ENCODE measurements around the gene ATP5PD. TPM values are rescaled to one million over a fixed set of nuclear protein-coding genes. Genes with fewer than 3 reads are reported as not detected.
"Not testable (repeated sequence)": the region's sequence is repeated elsewhere in the genome, so short reads cannot be mapped to it uniquely, and the experiment has no call there.

The ATP5PD gene
- total RNA-seq, 1 donor from 2014 or later: 100 TPM

- DNase-seq: no peak
Measured at GRCh38 chr17:75051941-75052340, 5.2 kb upstream of the ATP5PD start.

- no peak for DNase-seq
Measured at GRCh38 chr17:75049706-75050105, 2.9 kb upstream of the ATP5PD start.

- no peak for DNase-seq
Measured at GRCh38 chr17:75049057-75049456, 2.3 kb upstream of the ATP5PD start.

GRCh38 chr17:75048249-75048878, 1.6 kb upstream of the ATP5PD start:
- DNase-seq: peak; percentile 28

GRCh38 chr17:75047398-75048098, 779 bp upstream of the ATP5PD start:
- peak; percentile 16 for DNase-seq

- DNase-seq: not testable (repeated sequence)
Measured at GRCh38 chr17:75045946-75046406, 793 bp downstream of the ATP5PD start.

GRCh38 chr17:75044716-75045115, 2.1 kb downstream of the ATP5PD start:
- no peak for DNase-seq

GRCh38 chr17:75043789-75044188, 3.0 kb downstream of the ATP5PD start:
- not testable (repeated sequence) for DNase-seq

- DNase-seq: no peak
Measured at GRCh38 chr17:75041656-75042280, 5.0 kb downstream of the ATP5PD start.

- no peak for DNase-seq
Measured at GRCh38 chr17:75039238-75039637, 7.5 kb downstream of the ATP5PD start.

- peak; percentile 38 for DNase-seq
Measured at GRCh38 chr17:75036643-75037268, 10.0 kb downstream of the ATP5PD start.

GRCh38 chr17:75034236-75034908, 12.4 kb downstream of the ATP5PD start:
- DNase-seq: peak; percentile 77

GRCh38 chr17:75033346-75034235, 13.2 kb downstream of the ATP5PD start:
- DNase-seq: peak; percentile 77

- DNase-seq: no peak
Measured at GRCh38 chr17:75032720-75033280, 14.0 kb downstream of the ATP5PD start.

GRCh38 chr17:75031972-75032719, 14.6 kb downstream of the ATP5PD start:
- peak; percentile 86 for DNase-seq

GRCh38 chr17:75030161-75030560, 16.6 kb downstream of the ATP5PD start:
- no peak for DNase-seq

GRCh38 chr17:75026650-75027049, 20.1 kb downstream of the ATP5PD start:
- DNase-seq: not testable (repeated sequence)

- not testable (repeated sequence) for DNase-seq
Measured at GRCh38 chr17:75025398-75025734, 21.4 kb downstream of the ATP5PD start.

GRCh38 chr17:75024686-75025397, 21.9 kb downstream of the ATP5PD start:
- no peak for DNase-seq

Data from occipital lobe (tissue), 2 donors.